ENCODE measurements around the gene MEGF10. TPM values are rescaled to one million over a fixed set of nuclear protein-coding genes. Genes with fewer than 3 reads are reported as not detected.

Gene MEGF10
- total RNA-seq, 1 experiment from 2014 or later = not detected

GRCh38 chr5:127343866-127344265, 53.3 kb downstream of the MEGF10 start:
- H3K27me3 ChIP-seq (replicated peaks; ENCODE audit: control insufficient read depth, insufficient read depth, low read length) = no peaks in the 10 kb centered on the region
- Mint-ChIP-seq H3K4me1 (ENCODE audit: low read depth, unreplicated experiment) (no peaks in the 10 kb centered on the region), H3K4me3 (ENCODE audit: unreplicated experiment) (no peak overlapping the region), H3K36me3 (ENCODE audit: insufficient read depth, unreplicated experiment) (no peaks in the 10 kb centered on the region), H3K9me3 (ENCODE audit: unreplicated experiment) (no peaks in the 10 kb centered on the region), H3K27me3 (ENCODE audit: insufficient read depth, unreplicated experiment) (peaks cover 10% of the 10 kb centered on the region), H3K27ac (ENCODE audit: unreplicated experiment) (no peak overlapping the region)
- CTCF ChIA-PET = no interaction called here
- POLR2A ChIA-PET = no interaction called here
- BruUV-seq (replicated peaks) = no TSS peak
- H3K9me3 ChIP-seq = no peaks in the 10 kb centered on the region
- TF ChIP-seq CTCF (IDR thresholded peaks at IDR 0.05; ENCODE audit: insufficient read depth in 1 of 2, low read depth in 1 of 2, low read length in 1 of 2, severe bottlenecking in 1 of 2, unreplicated experiment in 1 of 2) = no peak
- H3K4me1 ChIP-seq = no peaks in the 10 kb centered on the region
- DNase-seq = no peak
- H3K36me3 ChIP-seq (ENCODE audit: control insufficient read depth, insufficient read depth, low read length) = no peaks in the 10 kb centered on the region
- H3K4me3 ChIP-seq (ENCODE audit: low read depth, low read length) = no peak overlapping the region
- intact Hi-C loops (cut with micrococcal nuclease; ENCODE audit: unreplicated experiment) = no loop called here

- ChIA-PET CTCF (no interaction called here), POLR2A (no interaction called here)
- DNase-seq = no peak
- Mint-ChIP-seq H3K36me3 (ENCODE audit: insufficient read depth, unreplicated experiment) (no peaks in the 10 kb centered on the region), H3K4me3 (ENCODE audit: unreplicated experiment) (no peak overlapping the region), H3K4me1 (ENCODE audit: low read depth, unreplicated experiment) (no peaks in the 10 kb centered on the region), H3K27ac (ENCODE audit: unreplicated experiment) (no peak overlapping the region), H3K27me3 (ENCODE audit: insufficient read depth, unreplicated experiment) (peaks cover 10% of the 10 kb centered on the region), H3K9me3 (ENCODE audit: unreplicated experiment) (no peaks in the 10 kb centered on the region)
- no peaks in the 10 kb centered on the region for H3K9me3 ChIP-seq
- H3K4me3 ChIP-seq (ENCODE audit: low read depth, low read length) = no peak overlapping the region
- intact Hi-C loops (cut with micrococcal nuclease; ENCODE audit: unreplicated experiment) = no loop called here
- BruUV-seq (replicated peaks) = no TSS peak
- no peaks in the 10 kb centered on the region for H3K36me3 ChIP-seq (ENCODE audit: control insufficient read depth, insufficient read depth, low read length)
- no peak for TF ChIP-seq CTCF (IDR thresholded peaks at IDR 0.05; ENCODE audit: insufficient read depth in 1 of 2, low read depth in 1 of 2, low read length in 1 of 2, severe bottlenecking in 1 of 2, unreplicated experiment in 1 of 2)
- H3K27me3 ChIP-seq (replicated peaks; ENCODE audit: control insufficient read depth, insufficient read depth, low read length) = no peaks in the 10 kb centered on the region
- H3K4me1 ChIP-seq = no peaks in the 10 kb centered on the region
These were observed 54.3 kb downstream of the MEGF10 start for GRCh38 chr5:127344931-127345330.

- no peak for DNase-seq
- Histone ChIP-seq H3K27me3 (replicated peaks; ENCODE audit: control insufficient read depth, insufficient read depth, low read length) (no peaks in the 10 kb centered on the region), H3K36me3 (ENCODE audit: control insufficient read depth, insufficient read depth, low read length) (no peaks in the 10 kb centered on the region), H3K4me1 (no peaks in the 10 kb centered on the region), H3K9me3 (no peaks in the 10 kb centered on the region), H3K4me3 (ENCODE audit: low read depth, low read length) (no peak overlapping the region)
- TF ChIP-seq CTCF (IDR thresholded peaks at IDR 0.05; ENCODE audit: insufficient read depth in 1 of 2, low read depth in 1 of 2, low read length in 1 of 2, severe bottlenecking in 1 of 2, unreplicated experiment in 1 of 2) = no peak
- intact Hi-C loops (cut with micrococcal nuclease; ENCODE audit: unreplicated experiment) = no loop called here
- CTCF ChIA-PET = no interaction called here
- no TSS peak for BruUV-seq (replicated peaks)
- Mint-ChIP-seq H3K4me1 (ENCODE audit: low read depth, unreplicated experiment) (no peaks in the 10 kb centered on the region), H3K27me3 (ENCODE audit: insufficient read depth, unreplicated experiment) (peaks cover 3% of the 10 kb centered on the region), H3K36me3 (ENCODE audit: insufficient read depth, unreplicated experiment) (no peaks in the 10 kb centered on the region), H3K4me3 (ENCODE audit: unreplicated experiment) (no peak overlapping the region), H3K27ac (ENCODE audit: unreplicated experiment) (no peak overlapping the region), H3K9me3 (ENCODE audit: unreplicated experiment) (no peaks in the 10 kb centered on the region)
- POLR2A ChIA-PET = no interaction called here
These were observed 60.8 kb downstream of the MEGF10 start for GRCh38 chr5:127351418-127351817.

Measured in Caco-2 (cell line).